GM21576 (cell line): Measurements from ENCODE around the gene ADPRH.
"Not testable (repeated sequence)": the region's sequence is repeated elsewhere in the genome, so short reads cannot be mapped to it uniquely, and the experiment has no call there.

ENCODE experiments used
- ATAC-seq: cut with Tn5 transposase; IDR thresholded peaks from one replicate; pipeline ENCODE4 v1.9.1; 2021; ENCODE audit warnings: mild to moderate bottlenecking, moderate library complexity; ENCODE audit not compliant: unreplicated experiment

ADPRH gene

DNA sequence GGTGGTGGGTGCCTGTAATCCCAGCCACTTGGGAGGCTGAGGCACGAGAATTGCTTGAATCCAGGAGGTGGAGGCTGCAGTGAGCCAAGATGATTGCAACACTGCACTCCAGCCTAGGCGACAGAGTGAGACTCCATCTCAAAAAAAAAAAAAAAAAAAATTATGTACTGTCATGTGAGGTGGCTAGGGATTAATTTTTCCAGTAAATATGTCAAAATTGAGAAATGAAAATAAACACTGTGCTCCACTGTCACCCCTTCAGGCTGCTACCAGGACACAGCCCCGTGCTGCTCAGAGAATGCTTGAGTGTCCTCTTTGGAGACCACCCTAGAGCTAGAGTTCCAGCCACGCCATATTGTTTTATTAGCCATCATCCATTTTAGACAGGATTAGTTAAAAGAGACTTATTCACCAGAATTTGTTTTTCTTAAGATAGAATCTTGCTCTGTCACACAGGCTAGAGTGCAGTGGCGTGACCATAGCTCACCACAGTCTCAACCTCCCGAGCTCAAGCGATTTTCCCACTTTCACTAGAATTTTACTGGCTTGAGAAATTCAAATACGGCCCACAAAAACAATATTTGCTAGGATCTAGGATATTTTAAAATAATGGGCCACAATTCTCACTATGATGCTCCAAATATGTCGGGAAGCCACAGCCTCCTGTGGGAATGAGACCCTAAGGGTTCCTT lies 20.5 kb upstream of the ADPRH start:
- no peak for ATAC-seq

DNA sequence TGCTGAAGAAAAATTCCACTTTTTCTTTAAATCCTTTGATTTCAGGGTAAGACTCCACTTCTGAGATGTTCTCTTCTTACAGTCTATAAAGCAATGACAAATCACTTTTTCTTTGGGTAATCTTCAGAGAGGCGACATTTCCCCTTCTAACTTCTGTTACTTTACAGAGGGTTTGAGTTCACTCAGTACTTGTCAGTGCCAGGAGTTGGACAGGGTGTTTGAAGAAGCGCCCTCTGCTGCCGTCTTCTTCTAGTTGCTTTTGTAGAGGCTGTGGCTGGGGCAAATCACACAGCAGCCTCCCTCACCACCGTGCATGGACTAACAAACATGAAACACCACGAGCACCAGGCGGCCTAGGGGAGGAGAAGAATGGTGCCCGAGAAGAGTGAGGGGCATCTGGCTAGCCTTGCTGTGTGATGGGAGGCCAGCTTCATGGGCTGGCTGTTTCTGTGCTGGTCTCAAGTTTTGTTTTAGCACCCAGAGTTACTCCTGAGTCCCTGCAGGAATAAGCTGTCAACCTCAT lies 19.8 kb upstream of the ADPRH start, which contains the start of gene CD80:
Gene CD80, minus strand, starts transcription at position 174 of the 523 bp plus-strand sequence. CDS start 1,886 bp downstream, outside the sequence.
- ATAC-seq = peak; percentile 58

GRCh38 chr3:119560160-119560559 lies 19.1 kb upstream of the ADPRH start:
- no peak for ATAC-seq

DNA sequence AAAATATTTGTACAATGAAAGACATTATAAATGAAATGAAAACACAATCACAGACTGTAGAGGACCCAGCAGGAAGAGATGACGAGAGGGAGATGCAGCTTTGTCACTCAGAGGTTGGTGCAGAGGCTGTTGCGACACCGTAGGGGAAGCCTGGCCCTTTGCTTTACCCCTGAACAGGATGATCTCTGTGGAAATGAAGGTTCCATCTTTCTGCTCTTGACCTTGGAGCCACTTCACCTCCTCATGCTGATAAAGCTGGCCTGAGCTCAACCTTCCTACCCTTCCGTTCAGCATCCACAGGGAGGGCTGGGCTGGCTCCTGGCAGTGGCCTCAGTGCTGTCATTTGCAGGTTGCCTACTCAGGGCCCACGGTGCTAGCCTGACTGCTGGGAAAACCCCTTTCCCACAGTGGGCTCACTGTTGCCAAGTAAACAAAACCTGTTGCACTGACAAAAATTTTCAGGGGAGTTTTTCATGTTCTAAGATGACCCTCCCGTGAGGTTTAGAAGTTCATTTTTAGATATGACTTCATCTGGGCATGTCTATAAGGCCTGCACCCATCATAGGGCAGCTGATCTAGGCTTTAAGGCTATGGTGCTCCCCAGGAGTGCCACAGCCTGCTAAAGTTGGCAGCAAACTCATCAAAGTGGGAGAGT lies 16.9 kb upstream of the ADPRH start:
- ATAC-seq = peak; percentile 70

- ATAC-seq = not testable (repeated sequence)
These were observed 16.0 kb upstream of the ADPRH start for GRCh38 chr3:119563334-119563733.

DNA sequence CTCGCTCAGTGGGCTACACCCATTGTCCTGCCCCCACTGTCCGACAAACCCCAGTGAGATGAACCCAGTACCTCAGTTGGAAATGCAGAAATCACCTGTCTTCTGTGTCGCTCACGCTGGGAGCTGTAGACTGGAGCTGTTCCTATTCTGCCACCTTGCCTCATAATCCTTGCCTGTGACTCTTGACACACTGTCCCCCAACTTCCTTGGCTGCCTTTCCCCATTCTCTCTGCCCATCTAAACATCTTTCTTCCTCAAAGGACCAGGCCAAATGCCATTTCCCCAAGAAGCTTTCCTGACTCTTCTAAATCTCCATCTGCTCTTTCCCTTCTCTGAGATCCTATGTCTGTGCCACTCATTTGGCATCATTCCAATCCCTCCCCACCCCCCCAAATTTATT lies 10.1 kb upstream of the ADPRH start:
- ATAC-seq = no peak

GRCh38 chr3:119570229-119570628 lies 9.1 kb upstream of the ADPRH start:
- ATAC-seq = peak; percentile 73

DNA sequence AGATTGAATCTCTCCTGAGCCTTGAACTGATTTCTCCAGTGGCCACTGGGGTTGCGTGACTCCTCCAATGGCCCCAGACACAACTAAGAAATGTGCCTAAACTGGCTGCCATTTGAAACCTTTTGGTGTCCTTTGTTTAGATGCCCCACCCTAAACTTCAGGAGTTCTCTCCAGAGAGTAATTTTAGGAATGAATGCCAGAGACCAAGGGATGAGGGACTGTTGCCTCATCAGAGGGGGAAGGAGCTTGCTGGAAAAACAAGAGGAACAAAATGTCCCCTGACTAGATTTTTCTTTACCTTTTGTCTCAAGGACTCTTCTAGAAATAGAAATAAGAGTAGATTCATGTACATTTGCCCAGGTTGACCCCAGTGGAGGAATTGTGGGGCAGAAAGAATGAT lies 8.1 kb upstream of the ADPRH start:
- ATAC-seq = no peak

GRCh38 chr3:119571688-119572087 lies 7.6 kb upstream of the ADPRH start:
- no peak for ATAC-seq

DNA sequence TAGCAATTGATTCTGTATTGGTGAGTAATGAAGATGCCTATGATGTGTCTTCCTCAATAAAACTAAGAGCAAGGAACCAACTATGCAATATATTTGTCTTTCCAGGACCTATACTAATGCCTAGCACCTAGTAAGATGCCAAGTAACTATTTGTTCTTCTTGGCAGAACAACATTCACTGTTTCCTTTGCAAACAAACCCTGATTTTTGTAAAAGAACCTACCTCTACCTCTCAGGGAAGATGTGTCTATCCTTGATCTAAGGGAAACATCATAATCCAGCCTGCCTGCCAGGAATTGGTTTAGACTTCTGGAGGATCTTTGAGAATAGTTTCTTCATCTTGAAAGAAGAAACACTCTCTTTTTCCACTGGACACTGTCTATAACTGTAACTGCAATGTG lies 3.8 kb upstream of the ADPRH start:
- ATAC-seq = no peak

DNA sequence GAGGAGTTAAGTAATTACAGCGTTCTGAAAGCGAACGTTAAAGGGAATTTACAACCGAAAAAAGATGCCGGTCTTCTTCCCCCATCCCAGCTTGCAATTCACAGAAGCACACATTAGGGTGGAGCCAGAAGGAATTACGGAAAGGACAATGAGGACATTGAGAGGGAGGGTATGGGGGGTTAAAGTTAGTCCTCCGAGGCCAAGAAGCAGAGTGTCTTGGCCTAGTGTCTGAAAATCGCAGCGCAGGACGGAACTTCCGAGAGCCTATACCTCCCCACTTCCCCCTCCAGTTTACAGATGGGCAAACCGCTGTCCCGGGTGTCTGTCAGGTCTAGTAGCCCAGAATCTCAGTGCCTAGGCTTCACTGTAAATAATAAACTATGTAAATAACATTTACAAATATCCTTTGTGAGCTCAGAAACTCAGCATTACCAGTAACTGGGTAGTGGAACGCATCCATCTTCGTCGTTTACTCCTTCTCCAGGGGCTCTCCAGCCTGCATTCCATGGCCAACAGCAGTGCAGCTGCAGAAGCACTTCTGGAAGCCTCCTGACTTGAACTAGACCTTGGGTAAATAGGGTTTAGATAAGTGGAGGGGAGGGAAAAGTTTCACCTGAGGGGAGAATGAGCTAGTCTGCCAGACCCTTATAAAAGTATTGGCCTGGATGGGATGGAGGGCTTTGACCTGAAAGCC lies 922 bp downstream of the ADPRH start:
- ATAC-seq = peak; percentile 61

- no peak for ATAC-seq
These were observed 2.9 kb downstream of the ADPRH start for GRCh38 chr3:119582178-119582577.

- ATAC-seq = no peak
These were observed 5.9 kb downstream of the ADPRH start for GRCh38 chr3:119585208-119585607.

DNA sequence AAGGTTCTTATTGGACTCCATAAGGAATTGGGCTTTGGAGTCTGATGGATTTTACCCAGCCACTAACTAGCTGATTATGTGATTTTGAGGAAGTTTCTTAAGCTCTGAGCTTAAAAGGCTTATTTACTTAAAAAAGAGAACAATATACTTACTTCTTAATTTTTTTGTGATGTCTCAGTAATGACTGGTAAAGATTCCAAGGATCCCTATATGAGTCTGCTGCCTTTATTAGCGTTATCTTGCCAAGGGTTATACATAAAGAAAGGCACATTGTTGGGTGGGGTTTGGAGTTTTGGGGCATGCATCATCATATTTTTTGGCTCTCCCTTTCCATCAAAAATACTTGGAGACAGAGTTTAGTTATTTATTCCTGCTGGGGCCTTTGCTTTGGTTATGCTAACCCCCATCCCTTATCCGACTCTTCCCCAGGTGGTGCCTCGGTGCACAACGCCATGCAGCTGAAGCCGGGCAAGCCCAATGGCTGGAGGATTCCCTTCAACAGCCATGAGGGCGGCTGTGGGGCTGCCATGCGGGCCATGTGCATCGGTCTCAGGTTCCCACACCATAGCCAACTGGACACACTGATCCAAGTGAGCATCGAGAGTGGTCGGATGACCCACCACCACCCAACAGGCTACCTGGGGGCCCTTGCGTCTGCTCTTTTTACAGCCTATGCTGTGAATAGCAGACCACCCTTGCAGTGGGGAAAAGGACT lies 6.7 kb downstream of the ADPRH start:
- ATAC-seq = no peak

- ATAC-seq = no peak
These were observed 7.5 kb downstream of the ADPRH start for GRCh38 chr3:119586733-119587172.

GRCh38 chr3:119588112-119588511 lies 8.8 kb downstream of the ADPRH start:
- no peak for ATAC-seq

DNA sequence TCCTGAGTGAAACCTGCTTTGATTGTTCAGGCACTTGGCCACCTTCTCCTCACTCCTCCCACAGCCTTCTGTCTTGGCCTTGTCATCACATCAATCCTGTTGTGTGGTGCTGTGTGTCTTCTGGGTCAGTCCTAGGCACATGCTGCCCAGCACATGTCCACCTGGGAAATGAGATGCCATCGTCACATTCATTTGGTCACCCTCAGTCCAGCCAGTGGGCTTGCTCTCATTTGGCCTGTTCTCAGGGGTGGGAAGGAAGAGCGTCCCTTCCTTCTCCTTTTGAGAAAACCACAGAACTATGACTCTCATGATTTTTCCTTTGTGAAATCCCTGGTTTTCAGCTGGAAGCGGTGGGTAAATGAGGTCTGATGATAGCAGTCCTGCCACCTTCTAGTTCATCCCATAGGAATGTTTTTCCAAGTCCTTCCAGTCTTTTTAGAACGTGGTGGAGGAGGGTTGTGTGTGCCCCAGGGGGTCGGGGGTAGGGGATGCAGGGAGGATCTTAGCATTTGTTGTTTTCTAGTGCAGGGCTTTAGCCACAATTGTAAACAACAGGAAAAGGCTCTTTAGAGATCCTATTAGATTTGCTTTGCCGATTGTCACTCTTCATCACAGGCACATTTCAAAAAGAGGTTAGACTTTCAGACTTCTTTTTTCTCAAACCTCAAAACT lies 9.9 kb downstream of the ADPRH start:
- ATAC-seq = no peak

DNA sequence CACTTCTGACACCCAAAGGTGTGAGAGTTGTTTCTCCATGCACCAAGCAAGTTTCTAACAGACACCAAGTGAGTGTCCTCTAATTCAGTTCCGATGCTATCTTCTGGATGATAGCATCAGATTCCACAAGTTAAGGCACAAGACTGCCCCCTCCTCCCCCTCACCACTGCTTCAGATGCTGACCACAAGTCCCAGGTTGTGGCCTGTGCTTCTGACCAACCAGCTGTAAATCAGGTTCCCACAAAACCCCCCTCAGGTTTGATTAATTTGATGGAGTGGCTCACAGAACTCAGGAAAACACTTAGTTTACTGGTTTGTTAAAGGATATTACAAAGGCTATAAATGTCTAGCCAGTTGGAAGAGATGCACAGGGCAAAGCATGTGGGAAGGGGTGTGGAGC lies 11.4 kb downstream of the ADPRH start:
- ATAC-seq = no peak

- ATAC-seq = no peak
These were observed 13.6 kb downstream of the ADPRH start for GRCh38 chr3:119592861-119593260.

GRCh38 chr3:119594066-119594465 lies 14.8 kb downstream of the ADPRH start:
- no peak for ATAC-seq
